ENCODE results near the gene RAD18. TPM values are rescaled to one million over a fixed set of nuclear protein-coding genes. Genes with fewer than 3 reads are reported as not detected.

Gene RAD18
- total RNA-seq, 1 donor: 7.6 TPM

- no peak overlapping the region for H2AFZ ChIP-seq (ENCODE audit: low read length)
- H3K27ac ChIP-seq (ENCODE audit: low read depth, low read length): no peak overlapping the region
- DNase-seq (ENCODE audit: insufficient read length, low spot score, missing footprints): no peak
- H3K4me1 ChIP-seq (ENCODE audit: insufficient read depth, low read length): peaks cover 25% of the 10 kb centered on the region
- no peaks in the 10 kb centered on the region for H3K79me2 ChIP-seq (ENCODE audit: insufficient read depth, low read length)
- no peak for TF ChIP-seq CTCF (IDR thresholded peaks at IDR 0.05; ENCODE audit: extremely low read depth, low read depth, low read length)
- H4K20me1 ChIP-seq (ENCODE audit: insufficient read depth, low read length): no peaks in the 10 kb centered on the region
- no peak overlapping the region for H3K4me2 ChIP-seq (ENCODE audit: insufficient read depth, low read length)
- H3K27me3 ChIP-seq (ENCODE audit: insufficient read depth, low read length): no peaks in the 10 kb centered on the region
- H3K36me3 ChIP-seq (ENCODE audit: insufficient read depth, low read length): peaks cover 6% of the 10 kb centered on the region
- H3K4me3 ChIP-seq (ENCODE audit: insufficient read depth, low read length): no peak overlapping the region
- H3K9me3 ChIP-seq (ENCODE audit: low read depth, low read length): no peaks in the 10 kb centered on the region
Observed at GRCh38 chr3:8895829-8896228, 67.4 kb downstream of the RAD18 start.

GRCh38 chr3:8893001-8893400 lies 70.3 kb downstream of the RAD18 start:
- Histone ChIP-seq H3K27ac (ENCODE audit: low read depth, low read length) (no peak overlapping the region), H3K36me3 (ENCODE audit: insufficient read depth, low read length) (peaks cover 3% of the 10 kb centered on the region), H3K4me3 (ENCODE audit: insufficient read depth, low read length) (no peak overlapping the region), H2AFZ (ENCODE audit: low read length) (no peak overlapping the region), H3K27me3 (ENCODE audit: insufficient read depth, low read length) (no peaks in the 10 kb centered on the region), H3K79me2 (ENCODE audit: insufficient read depth, low read length) (no peaks in the 10 kb centered on the region), H4K20me1 (ENCODE audit: insufficient read depth, low read length) (no peaks in the 10 kb centered on the region), H3K9me3 (ENCODE audit: low read depth, low read length) (no peaks in the 10 kb centered on the region), H3K4me2 (ENCODE audit: insufficient read depth, low read length) (no peak overlapping the region), H3K4me1 (ENCODE audit: insufficient read depth, low read length) (peaks cover 30% of the 10 kb centered on the region)
- DNase-seq (ENCODE audit: insufficient read length, low spot score, missing footprints): no peak
- TF ChIP-seq CTCF (IDR thresholded peaks at IDR 0.05; ENCODE audit: extremely low read depth, low read depth, low read length): no peak

GRCh38 chr3:8891774-8892173 lies 71.5 kb downstream of the RAD18 start:
- Histone ChIP-seq H3K4me1 (ENCODE audit: insufficient read depth, low read length) (peaks cover 42% of the 10 kb centered on the region), H3K27ac (ENCODE audit: low read depth, low read length) (peak overlapping the region; percentile 62), H3K4me3 (ENCODE audit: insufficient read depth, low read length) (no peak overlapping the region), H3K79me2 (ENCODE audit: insufficient read depth, low read length) (no peaks in the 10 kb centered on the region), H3K36me3 (ENCODE audit: insufficient read depth, low read length) (peaks cover 3% of the 10 kb centered on the region), H3K9me3 (ENCODE audit: low read depth, low read length) (no peaks in the 10 kb centered on the region), H3K27me3 (ENCODE audit: insufficient read depth, low read length) (no peaks in the 10 kb centered on the region), H2AFZ (ENCODE audit: low read length) (no peak overlapping the region), H3K4me2 (ENCODE audit: insufficient read depth, low read length) (no peak overlapping the region), H4K20me1 (ENCODE audit: insufficient read depth, low read length) (no peaks in the 10 kb centered on the region)
- TF ChIP-seq CTCF (IDR thresholded peaks at IDR 0.05; ENCODE audit: extremely low read depth, low read depth, low read length): no peak
- no peak for DNase-seq (ENCODE audit: insufficient read length, low spot score, missing footprints)

GRCh38 chr3:8891303-8891702 lies 72.0 kb downstream of the RAD18 start:
- no peak overlapping the region for H2AFZ ChIP-seq (ENCODE audit: low read length)
- no peak overlapping the region for H3K4me3 ChIP-seq (ENCODE audit: insufficient read depth, low read length)
- no peak for DNase-seq (ENCODE audit: insufficient read length, low spot score, missing footprints)
- peaks cover 3% of the 10 kb centered on the region for H3K36me3 ChIP-seq (ENCODE audit: insufficient read depth, low read length)
- no peaks in the 10 kb centered on the region for H3K27me3 ChIP-seq (ENCODE audit: insufficient read depth, low read length)
- TF ChIP-seq CTCF (IDR thresholded peaks at IDR 0.05; ENCODE audit: extremely low read depth, low read depth, low read length): no peak
- peaks cover 47% of the 10 kb centered on the region for H3K4me1 ChIP-seq (ENCODE audit: insufficient read depth, low read length)
- H3K4me2 ChIP-seq (ENCODE audit: insufficient read depth, low read length): no peak overlapping the region
- no peaks in the 10 kb centered on the region for H3K9me3 ChIP-seq (ENCODE audit: low read depth, low read length)
- peak overlapping the region; percentile 62 for H3K27ac ChIP-seq (ENCODE audit: low read depth, low read length)
- H3K79me2 ChIP-seq (ENCODE audit: insufficient read depth, low read length): no peaks in the 10 kb centered on the region
- H4K20me1 ChIP-seq (ENCODE audit: insufficient read depth, low read length): no peaks in the 10 kb centered on the region
